ENCODE data around the gene TMEM234. TPM values are rescaled to one million over a fixed set of nuclear protein-coding genes. Genes with fewer than 3 reads are reported as not detected.

TMEM234 gene
- total and polyA plus RNA-seq, 2 of the 13 experiments (the other 11 are each of a cell fraction or from before 2014, with no cell fraction given), result 6.1 to 9.0 TPM

GRCh38 chr1:32249831-32250525 is 27.8 kb upstream of the TMEM234 start (continued):
- TF ChIP-seq BHLHE40 (IDR thresholded peaks at IDR 0.05; ENCODE audit: low read length), result peak; percentile 55
- no peak for TF ChIP-seq ZZZ3 (CRISPR knock-in tag; IDR thresholded peaks at IDR 0.05; ENCODE audit: borderline replicate concordance)
- 0 out of 2 replicates have a peak, but pooled peaks have one; percentile 80 for TF ChIP-seq ZNF546 (CRISPR knock-in tag; conservative IDR thresholded peaks at IDR 0.05)
- no peak for TF ChIP-seq RFX3 (CRISPR knock-in tag; IDR thresholded peaks at IDR 0.05)
- TF ChIP-seq ZFYVE20 (CRISPR knock-in tag; IDR thresholded peaks at IDR 0.05; ENCODE audit: borderline replicate concordance, low read depth), result no peak
- peak; percentile 7; the same call in 1 of the 2 replicates for TF ChIP-seq PPARG (CRISPR knock-in tag; conservative IDR thresholded peaks at IDR 0.05)
- peak; percentile 26; the same call in 1 of the 2 replicates for TF ChIP-seq ZNF598 (CRISPR knock-in tag; IDR thresholded peaks at IDR 0.05; ENCODE audit: borderline replicate concordance)
- TF ChIP-seq ZNF839 (CRISPR knock-in tag; IDR thresholded peaks at IDR 0.05; ENCODE audit: borderline replicate concordance), result no peak
- TF ChIP-seq, protein P1, sequence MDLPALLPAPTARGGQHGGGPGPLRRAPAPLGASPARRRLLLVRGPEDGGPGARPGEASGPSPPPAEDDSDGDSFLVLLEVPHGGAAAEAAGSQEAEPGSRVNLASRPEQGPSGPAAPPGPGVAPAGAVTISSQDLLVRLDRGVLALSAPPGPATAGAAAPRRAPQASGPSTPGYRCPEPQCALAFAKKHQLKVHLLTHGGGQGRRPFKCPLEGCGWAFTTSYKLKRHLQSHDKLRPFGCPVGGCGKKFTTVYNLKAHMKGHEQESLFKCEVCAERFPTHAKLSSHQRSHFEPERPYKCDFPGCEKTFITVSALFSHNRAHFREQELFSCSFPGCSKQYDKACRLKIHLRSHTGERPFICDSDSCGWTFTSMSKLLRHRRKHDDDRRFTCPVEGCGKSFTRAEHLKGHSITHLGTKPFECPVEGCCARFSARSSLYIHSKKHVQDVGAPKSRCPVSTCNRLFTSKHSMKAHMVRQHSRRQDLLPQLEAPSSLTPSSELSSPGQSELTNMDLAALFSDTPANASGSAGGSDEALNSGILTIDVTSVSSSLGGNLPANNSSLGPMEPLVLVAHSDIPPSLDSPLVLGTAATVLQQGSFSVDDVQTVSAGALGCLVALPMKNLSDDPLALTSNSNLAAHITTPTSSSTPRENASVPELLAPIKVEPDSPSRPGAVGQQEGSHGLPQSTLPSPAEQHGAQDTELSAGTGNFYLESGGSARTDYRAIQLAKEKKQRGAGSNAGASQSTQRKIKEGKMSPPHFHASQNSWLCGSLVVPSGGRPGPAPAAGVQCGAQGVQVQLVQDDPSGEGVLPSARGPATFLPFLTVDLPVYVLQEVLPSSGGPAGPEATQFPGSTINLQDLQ (CRISPR knock-in tag; IDR thresholded peaks at IDR 0.05), result no peak
- TF ChIP-seq ZNF646 (CRISPR knock-in tag; IDR thresholded peaks at IDR 0.05), result no peak
- no peak for TF ChIP-seq ZSCAN22 (CRISPR knock-in tag; IDR thresholded peaks at IDR 0.05)
- TF ChIP-seq, protein P2, sequence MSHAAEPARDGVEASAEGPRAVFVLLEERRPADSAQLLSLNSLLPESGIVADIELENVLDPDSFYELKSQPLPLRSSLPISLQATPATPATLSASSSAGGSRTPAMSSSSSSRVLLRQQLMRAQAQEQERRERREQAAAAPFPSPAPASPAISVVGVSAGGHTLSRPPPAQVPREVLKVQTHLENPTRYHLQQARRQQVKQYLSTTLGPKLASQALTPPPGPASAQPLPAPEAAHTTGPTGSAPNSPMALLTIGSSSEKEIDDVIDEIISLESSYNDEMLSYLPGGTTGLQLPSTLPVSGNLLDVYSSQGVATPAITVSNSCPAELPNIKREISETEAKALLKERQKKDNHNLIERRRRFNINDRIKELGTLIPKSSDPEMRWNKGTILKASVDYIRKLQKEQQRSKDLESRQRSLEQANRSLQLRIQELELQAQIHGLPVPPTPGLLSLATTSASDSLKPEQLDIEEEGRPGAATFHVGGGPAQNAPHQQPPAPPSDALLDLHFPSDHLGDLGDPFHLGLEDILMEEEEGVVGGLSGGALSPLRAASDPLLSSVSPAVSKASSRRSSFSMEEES (CRISPR knock-in tag; IDR thresholded peaks at IDR 0.05), result peak; percentile 62; the same call in 1 of the 2 replicates
- no peak for TF ChIP-seq RBM39 (IDR thresholded peaks at IDR 0.05; ENCODE audit: low read depth, low read length, poor library complexity, severe bottlenecking)
- TF ChIP-seq SIX1 (CRISPR knock-in tag; IDR thresholded peaks at IDR 0.05; ENCODE audit: borderline replicate concordance), result no peak
- no peak for TF ChIP-seq TMF1 (CRISPR knock-in tag; IDR thresholded peaks at IDR 0.05; ENCODE audit: low read depth)
- TF ChIP-seq MAFG (CRISPR knock-in tag; IDR thresholded peaks at IDR 0.05), result no peak
- no peak for TF ChIP-seq EZH2 (conservative IDR thresholded peaks at IDR 0.05; ENCODE audit: low read depth, low read length)
